Mucosa of stomach (tissue), 1 donor: ENCODE results near the gene FBXL2.
"Not testable (repeated sequence)": the region's sequence is repeated elsewhere in the genome, so short reads cannot be mapped to it uniquely, and the experiment has no call there.

Experiments
- H3K27me3 ChIP-seq: one replicate; pipeline ENCODE4 v1.7.0; 2013; ENCODE audit warnings: mild to moderate bottlenecking, low read length; ENCODE audit not compliant: control insufficient read depth, insufficient read depth
- H3K36me3 ChIP-seq: one replicate; pipeline ENCODE4 v1.7.0; 2013; ENCODE audit warnings: low read length; ENCODE audit not compliant: control insufficient read depth, insufficient read depth
- H3K4me1 ChIP-seq: one replicate; pipeline ENCODE4 v1.7.0; 2013; ENCODE audit warnings: mild to moderate bottlenecking, low read length; ENCODE audit not compliant: control insufficient read depth, insufficient read depth
- H3K4me3 ChIP-seq: one replicate; pipeline ENCODE4 v1.7.0; 2013; ENCODE audit warnings: low read length
- H3K9ac ChIP-seq: one replicate; pipeline ENCODE4 v1.7.0; 2013; ENCODE audit warnings: mild to moderate bottlenecking, low read length, moderate library complexity
- H3K9me3 ChIP-seq: one replicate; pipeline ENCODE4 v1.7.0; 2013; ENCODE audit warnings: mild to moderate bottlenecking, low read length, moderate library complexity; ENCODE audit not compliant: control insufficient read depth
- donor health status: Pancreatic carcinoma.

The FBXL2 gene

GRCh38 chr3:33318710-33319380, 41.6 kb downstream of the FBXL2 start:
- no peaks in the 10 kb centered on the region for H3K4me1 ChIP-seq
- no peaks in the 10 kb centered on the region for H3K36me3 ChIP-seq
- no peak overlapping the region for H3K4me3 ChIP-seq
- no peaks in the 10 kb centered on the region for H3K9me3 ChIP-seq
- H3K27me3 ChIP-seq = no peaks in the 10 kb centered on the region
- no peak overlapping the region for H3K9ac ChIP-seq

GRCh38 chr3:33322412-33322811, 45.2 kb downstream of the FBXL2 start:
- Histone ChIP-seq H3K4me3 (no peak overlapping the region), H3K36me3 (no peaks in the 10 kb centered on the region), H3K4me1 (no peaks in the 10 kb centered on the region), H3K9ac (no peak overlapping the region), H3K27me3 (no peaks in the 10 kb centered on the region), H3K9me3 (no peaks in the 10 kb centered on the region)

GRCh38 chr3:33331414-33331813, 54.2 kb downstream of the FBXL2 start:
- Histone ChIP-seq H3K9me3 (no peaks in the 10 kb centered on the region), H3K4me1 (no peaks in the 10 kb centered on the region), H3K27me3 (no peaks in the 10 kb centered on the region), H3K9ac (no peak overlapping the region), H3K4me3 (no peak overlapping the region), H3K36me3 (no peaks in the 10 kb centered on the region)

GRCh38 chr3:33334364-33334763, 57.1 kb downstream of the FBXL2 start:
- no peak overlapping the region for H3K4me3 ChIP-seq
- no peaks in the 10 kb centered on the region for H3K4me1 ChIP-seq
- H3K9ac ChIP-seq = no peak overlapping the region
- H3K9me3 ChIP-seq = no peaks in the 10 kb centered on the region
- H3K36me3 ChIP-seq = no peaks in the 10 kb centered on the region
- no peaks in the 10 kb centered on the region for H3K27me3 ChIP-seq

DNA sequence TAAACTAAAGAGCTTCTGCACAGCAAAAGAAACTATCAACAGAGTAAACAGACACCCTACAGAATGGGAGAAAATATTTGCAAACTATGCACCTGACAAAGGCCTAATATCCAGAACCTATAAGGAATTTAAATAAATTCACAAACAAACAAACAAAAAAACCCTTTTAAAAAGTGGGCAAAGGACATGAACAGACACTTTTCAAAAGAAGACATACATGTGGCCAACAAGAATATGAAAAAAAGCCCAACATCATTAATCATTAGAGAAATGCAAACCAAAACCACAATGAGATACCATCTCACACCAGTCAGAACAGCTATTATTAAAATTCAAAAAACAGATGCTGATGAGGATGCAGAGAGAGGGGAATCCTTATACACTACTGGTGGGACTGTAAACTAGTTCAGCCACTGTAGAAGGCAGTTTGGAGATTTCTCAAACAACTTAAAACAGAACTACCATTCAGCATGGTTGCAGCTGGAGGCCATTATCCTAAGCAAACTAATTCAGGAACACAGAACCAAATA, 61.8 kb downstream of the FBXL2 start:
- H3K9ac ChIP-seq, H3K4me1 ChIP-seq, H3K36me3 ChIP-seq, H3K4me3 ChIP-seq, H3K27me3 ChIP-seq, H3K9me3 ChIP-seq: not testable (repeated sequence)

GRCh38 chr3:33339758-33340157, 62.5 kb downstream of the FBXL2 start:
- H3K36me3 ChIP-seq = no peaks in the 10 kb centered on the region
- H3K4me1 ChIP-seq = no peaks in the 10 kb centered on the region
- H3K4me3 ChIP-seq = no peak overlapping the region
- no peak overlapping the region for H3K9ac ChIP-seq
- H3K9me3 ChIP-seq = no peaks in the 10 kb centered on the region
- H3K27me3 ChIP-seq = no peaks in the 10 kb centered on the region

GRCh38 chr3:33355611-33356010, 78.4 kb downstream of the FBXL2 start:
- H3K4me1 ChIP-seq = peaks cover 35% of the 10 kb centered on the region
- no peaks in the 10 kb centered on the region for H3K27me3 ChIP-seq
- H3K4me3 ChIP-seq = no peak overlapping the region
- no peaks in the 10 kb centered on the region for H3K9me3 ChIP-seq
- no peak overlapping the region for H3K9ac ChIP-seq
- no peaks in the 10 kb centered on the region for H3K36me3 ChIP-seq

DNA sequence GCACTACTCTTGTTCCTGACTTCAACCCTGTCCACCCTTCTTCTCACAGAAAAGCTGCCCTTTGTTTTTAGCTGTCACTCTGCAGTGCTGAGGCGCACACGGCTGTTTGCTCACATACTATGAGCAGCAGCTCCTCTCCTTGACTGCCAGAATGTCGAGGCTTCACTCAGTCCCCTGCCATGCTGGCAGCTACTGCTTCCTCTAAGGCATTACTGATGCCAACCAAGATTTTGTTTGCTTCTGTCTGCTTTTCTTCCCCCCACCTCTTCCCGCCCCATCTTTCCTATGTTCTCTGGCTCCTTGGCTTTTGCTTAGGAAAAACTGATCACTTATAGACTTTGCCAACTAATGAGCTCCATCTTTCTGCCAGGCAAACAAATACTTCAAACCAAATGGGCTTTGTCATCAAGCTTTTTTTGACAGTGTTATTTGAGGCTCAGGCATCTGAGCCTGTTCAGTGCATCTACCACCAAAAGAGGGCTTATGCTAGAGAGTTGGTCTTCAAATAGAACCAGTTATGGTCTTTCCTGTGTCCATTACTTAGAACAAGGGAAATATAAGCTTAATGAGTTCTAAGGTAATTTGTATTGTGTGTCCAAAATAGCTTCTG, 81.0 kb downstream of the FBXL2 start:
- no peaks in the 10 kb centered on the region for H3K9me3 ChIP-seq
- no peak overlapping the region for H3K4me3 ChIP-seq
- no peaks in the 10 kb centered on the region for H3K36me3 ChIP-seq
- H3K27me3 ChIP-seq = no peaks in the 10 kb centered on the region
- H3K4me1 ChIP-seq = peaks cover 35% of the 10 kb centered on the region
- no peak overlapping the region for H3K9ac ChIP-seq

- Histone ChIP-seq H3K4me3 (no peak overlapping the region), H3K9me3 (no peaks in the 10 kb centered on the region), H3K9ac (peak overlapping the region; percentile 36), H3K4me1 (peaks cover 31% of the 10 kb centered on the region), H3K36me3 (no peaks in the 10 kb centered on the region), H3K27me3 (no peaks in the 10 kb centered on the region)
These were observed 83.0 kb downstream of the FBXL2 start for GRCh38 chr3:33360136-33360825.

DNA sequence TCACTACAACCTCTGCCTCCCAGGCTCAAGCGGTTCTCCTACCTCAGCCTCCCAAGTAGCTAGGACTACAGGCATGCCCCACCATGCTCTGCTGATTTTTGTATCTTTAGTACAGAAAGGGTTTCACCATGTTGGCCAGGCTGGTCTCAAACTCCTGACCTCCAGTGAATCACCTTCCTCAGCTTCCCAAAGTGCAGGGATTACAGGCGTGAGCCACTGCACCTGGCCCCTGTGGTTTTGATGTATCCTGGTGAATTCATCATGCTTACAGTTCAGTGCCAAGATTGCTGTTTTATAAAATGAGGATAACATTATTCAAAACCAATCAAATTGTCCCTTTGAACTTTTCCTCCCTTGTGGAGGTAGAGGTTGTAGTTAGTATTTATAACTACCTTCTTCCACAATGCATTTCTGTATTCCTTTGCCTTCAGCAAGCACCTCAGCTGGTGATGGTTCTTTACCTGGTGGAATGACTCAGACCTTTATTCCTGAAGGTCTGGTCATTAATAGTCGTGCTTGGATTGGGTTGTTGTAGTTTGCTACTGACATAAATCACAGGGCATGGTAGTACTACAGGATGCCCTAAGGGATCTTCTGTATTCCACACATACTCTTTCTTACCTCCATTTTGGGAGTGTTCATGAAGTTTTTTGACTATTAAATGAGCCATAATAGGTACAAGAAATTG, 86.0 kb downstream of the FBXL2 start:
- Histone ChIP-seq H3K4me1 (peaks cover 14% of the 10 kb centered on the region), H3K27me3 (no peaks in the 10 kb centered on the region), H3K9me3 (no peaks in the 10 kb centered on the region), H3K9ac (no peak overlapping the region), H3K36me3 (no peaks in the 10 kb centered on the region), H3K4me3 (no peak overlapping the region)

DNA sequence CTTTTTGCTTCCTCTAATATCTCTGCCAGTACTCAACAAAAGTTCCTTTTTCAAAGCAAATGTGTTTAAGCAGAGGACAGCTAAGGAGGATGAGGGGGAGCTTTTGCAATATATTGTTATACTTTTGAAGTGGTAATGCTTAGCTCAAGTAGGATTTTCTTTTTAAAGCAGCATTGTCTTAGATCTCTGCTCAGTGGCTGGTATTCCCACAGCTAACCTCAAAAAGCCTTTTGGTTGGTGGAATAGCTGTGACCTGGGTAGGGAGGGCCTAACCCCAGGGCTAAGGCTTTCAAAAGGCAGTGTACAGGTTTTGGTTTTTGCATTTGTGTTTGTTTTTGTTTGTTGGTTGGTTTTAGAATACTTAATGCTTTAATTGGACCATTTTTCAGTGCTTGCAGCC, 86.8 kb downstream of the FBXL2 start:
- H3K4me3 ChIP-seq = no peak overlapping the region
- H3K27me3 ChIP-seq = no peaks in the 10 kb centered on the region
- no peaks in the 10 kb centered on the region for H3K9me3 ChIP-seq
- H3K36me3 ChIP-seq = no peaks in the 10 kb centered on the region
- H3K4me1 ChIP-seq = peaks cover 11% of the 10 kb centered on the region
- H3K9ac ChIP-seq = no peak overlapping the region
